ENCODE data around the gene MYO9B. TPM values are rescaled to one million over a fixed set of nuclear protein-coding genes. Genes with fewer than 3 reads are reported as not detected.
A peak's percentile ranks its signal among the peaks of the same experiment; 100 is the strongest.

The MYO9B gene
- total and polyA plus RNA-seq, 4 donors, result 44.3 to 121 (median 97.2) TPM

GRCh38 chr19:17052439-17052838 is 23.1 kb upstream of the MYO9B start:
- 58 to 74% methylated on average over 8 of the region's 8 CpGs for WGBS, 2 donors
- H3K27ac ChIP-seq (ENCODE audit: low read depth in 1 of 2, low read length in 1 of 2), result no peak overlapping the region
- no peaks in the 10 kb centered on the region for H3K27me3 ChIP-seq (ENCODE audit: control insufficient read depth in 3 of 3, insufficient read depth in 3 of 3, low read length in 2 of 3)
- peak; percentile 39 for TF ChIP-seq CTCF (IDR thresholded peaks at IDR 0.05; ENCODE audit: control extremely low read depth, extremely low read depth)
- H3K36me3 ChIP-seq (ENCODE audit: control insufficient read depth in 4 of 4, insufficient read depth in 4 of 4, low read length in 4 of 4), result peaks cover 3 to 19% (median 8%) of the 10 kb centered on the region in 4 donors
- peak; percentile 44 to 61 (median 53) for DNase-seq
- no peak for ATAC-seq (ENCODE audit: insufficient read depth, low FRiP score)
- no peak overlapping the region for H3K9ac ChIP-seq (ENCODE audit: insufficient read depth in 1 of 2, low read length in 2 of 2)
- H3K4me1 ChIP-seq (ENCODE audit: control insufficient read depth in 5 of 5, insufficient read depth in 5 of 5, low read length in 5 of 5), result no peaks in the 10 kb centered on the region
- H3K9me3 ChIP-seq (ENCODE audit: control insufficient read depth in 4 of 4, insufficient read depth in 3 of 4, low read length in 3 of 4), result no peaks in the 10 kb centered on the region
- H3K4me3 ChIP-seq, result no peak overlapping the region

DNA sequence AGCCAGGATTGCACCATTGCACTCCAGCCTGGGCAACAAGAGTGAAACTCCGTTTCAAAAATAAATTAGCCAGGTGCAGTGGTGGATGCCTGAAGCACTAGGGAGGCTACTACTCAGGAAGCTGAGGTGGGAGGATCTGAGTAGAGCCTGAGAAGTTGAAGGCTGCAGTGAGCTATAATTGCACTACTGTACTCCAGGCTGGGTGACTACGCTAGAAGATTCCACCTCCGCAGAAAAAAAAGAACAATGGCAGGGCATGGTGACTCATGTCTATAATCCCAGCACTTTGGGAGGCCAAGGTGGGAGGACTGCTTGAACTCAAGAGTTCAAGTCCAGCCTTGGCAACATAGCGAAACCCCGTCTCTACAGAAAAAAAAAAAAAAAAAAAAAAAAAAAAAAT is 20.8 kb upstream of the MYO9B start:
- H3K27ac ChIP-seq (ENCODE audit: low read depth in 1 of 2, low read length in 1 of 2), result no peak overlapping the region
- H3K36me3 ChIP-seq (ENCODE audit: control insufficient read depth in 4 of 4, insufficient read depth in 4 of 4, low read length in 4 of 4), result peaks cover 15 to 26% (median 26%) of the 10 kb centered on the region in 4 donors
- DNase-seq (no peak), ATAC-seq (ENCODE audit: insufficient read depth, low FRiP score) (no peak)
- H3K4me3 ChIP-seq, result no peak overlapping the region
- 97 to 99% methylated on average over 5 of the region's 5 CpGs for WGBS, 2 donors
- peaks cover 0 to 11% (median 6%) of the 10 kb centered on the region in 4 donors for H3K9me3 ChIP-seq (ENCODE audit: control insufficient read depth in 4 of 4, insufficient read depth in 3 of 4, low read length in 3 of 4)
- no peak overlapping the region for H3K9ac ChIP-seq (ENCODE audit: insufficient read depth in 1 of 2, low read length in 2 of 2)
- TF ChIP-seq CTCF (IDR thresholded peaks at IDR 0.05; ENCODE audit: control extremely low read depth, extremely low read depth), result no peak
- H3K4me1 ChIP-seq (ENCODE audit: control insufficient read depth in 5 of 5, insufficient read depth in 5 of 5, low read length in 5 of 5), result no peaks in the 10 kb centered on the region
- no peaks in the 10 kb centered on the region for H3K27me3 ChIP-seq (ENCODE audit: control insufficient read depth in 3 of 3, insufficient read depth in 3 of 3, low read length in 2 of 3)

- H3K9me3 ChIP-seq (ENCODE audit: control insufficient read depth in 4 of 4, insufficient read depth in 3 of 4, low read length in 3 of 4), result peaks cover 0 to 12% (median 7%) of the 10 kb centered on the region in 4 donors
- no peak for TF ChIP-seq CTCF (IDR thresholded peaks at IDR 0.05; ENCODE audit: control extremely low read depth, extremely low read depth)
- H3K36me3 ChIP-seq (ENCODE audit: control insufficient read depth in 4 of 4, insufficient read depth in 4 of 4, low read length in 4 of 4), result peaks cover 15 to 31% (median 25%) of the 10 kb centered on the region in 4 donors
- no peaks in the 10 kb centered on the region for H3K27me3 ChIP-seq (ENCODE audit: control insufficient read depth in 3 of 3, insufficient read depth in 3 of 3, low read length in 2 of 3)
- no peaks in the 10 kb centered on the region for H3K4me1 ChIP-seq (ENCODE audit: control insufficient read depth in 5 of 5, insufficient read depth in 5 of 5, low read length in 5 of 5)
- H3K4me3 ChIP-seq, result no peak overlapping the region
- no peak overlapping the region for H3K9ac ChIP-seq (ENCODE audit: insufficient read depth in 1 of 2, low read length in 2 of 2)
- no peak for ATAC-seq (ENCODE audit: insufficient read depth, low FRiP score)
- no peak for DNase-seq
- H3K27ac ChIP-seq (ENCODE audit: low read depth in 1 of 2, low read length in 1 of 2), result no peak overlapping the region
- 81 to 91% methylated on average over 15 of the region's 15 CpGs for WGBS, 2 donors
These were observed 19.9 kb upstream of the MYO9B start for GRCh38 chr19:17055636-17056035.

DNA sequence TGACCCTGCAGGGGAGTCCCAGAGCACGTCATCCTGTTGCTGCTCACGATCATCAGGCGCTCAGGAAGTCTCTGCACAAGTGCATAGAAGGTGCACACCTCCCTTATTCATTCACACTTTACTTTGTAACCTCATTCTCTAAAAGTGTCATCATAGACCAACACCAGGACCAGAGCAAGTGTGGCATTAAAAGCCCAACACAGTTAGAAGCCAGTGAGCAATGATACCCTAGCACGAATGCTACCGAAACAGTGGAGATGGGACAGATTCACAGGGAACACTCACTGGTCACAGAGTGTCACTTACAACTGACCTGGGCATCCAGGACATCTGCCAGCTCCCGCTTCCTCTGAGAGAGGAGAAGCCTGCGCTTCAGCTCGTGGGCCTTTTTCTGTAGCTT is 17.3 kb upstream of the MYO9B start:
- Histone ChIP-seq H3K9me3 (ENCODE audit: control insufficient read depth in 4 of 4, insufficient read depth in 3 of 4, low read length in 3 of 4) (peaks cover 0 to 12% (median 7%) of the 10 kb centered on the region in 4 donors), H3K27ac (ENCODE audit: low read depth in 1 of 2, low read length in 1 of 2) (no peak overlapping the region), H3K27me3 (ENCODE audit: control insufficient read depth in 3 of 3, insufficient read depth in 3 of 3, low read length in 2 of 3) (no peaks in the 10 kb centered on the region), H3K4me3 (no peak overlapping the region), H3K36me3 (ENCODE audit: control insufficient read depth in 4 of 4, insufficient read depth in 4 of 4, low read length in 4 of 4) (peaks cover 12 to 30% (median 22%) of the 10 kb centered on the region in 4 donors), H3K9ac (ENCODE audit: insufficient read depth in 1 of 2, low read length in 2 of 2) (no peak overlapping the region), H3K4me1 (ENCODE audit: control insufficient read depth in 5 of 5, insufficient read depth in 5 of 5, low read length in 5 of 5) (no peaks in the 10 kb centered on the region)
- ATAC-seq (ENCODE audit: insufficient read depth, low FRiP score), result no peak
- TF ChIP-seq CTCF (IDR thresholded peaks at IDR 0.05; ENCODE audit: control extremely low read depth, extremely low read depth), result no peak
- 97 to 100% methylated on average over 8 of the region's 8 CpGs for WGBS, 2 donors
- DNase-seq, result peak in 1 of 3 donors; percentile 42
